GM19372 (cell line): ENCODE results near the gene ELAVL3.
"Not testable (repeated sequence)": the region's sequence is repeated elsewhere in the genome, so short reads cannot be mapped to it uniquely, and the experiment has no call there.

ENCODE experiments used
- ATAC-seq: cut with Tn5 transposase; IDR thresholded peaks from one replicate; pipeline ENCODE4 v1.9.1; 2021; ENCODE audit warnings: mild to moderate bottlenecking, low read depth, moderate library complexity; ENCODE audit not compliant: unreplicated experiment

Gene ELAVL3

GRCh38 chr19:11461453-11461852 is 19.4 kb downstream of the ELAVL3 start:
- no peak for ATAC-seq

GRCh38 chr19:11460207-11460606 is 20.6 kb downstream of the ELAVL3 start:
- ATAC-seq = no peak

- not testable (repeated sequence) for ATAC-seq
Observed at GRCh38 chr19:11458912-11459311, 21.9 kb downstream of the ELAVL3 start.

- no peak for ATAC-seq
Observed at GRCh38 chr19:11458236-11458900, 22.5 kb downstream of the ELAVL3 start.

GRCh38 chr19:11457831-11458230 is 23.0 kb downstream of the ELAVL3 start:
- no peak for ATAC-seq

- ATAC-seq = no peak
Observed at GRCh38 chr19:11457115-11457514, 23.7 kb downstream of the ELAVL3 start.

- ATAC-seq = no peak
Observed at GRCh38 chr19:11456659-11457058, 24.2 kb downstream of the ELAVL3 start.

- ATAC-seq = not testable (repeated sequence)
Observed at GRCh38 chr19:11455233-11455554, 25.7 kb downstream of the ELAVL3 start.

- ATAC-seq = no peak
Observed at GRCh38 chr19:11453468-11454341, 27.1 kb downstream of the ELAVL3 start.

- no peak for ATAC-seq
Observed at GRCh38 chr19:11452620-11453310, 28.1 kb downstream of the ELAVL3 start.

GRCh38 chr19:11451871-11452619 is 28.8 kb downstream of the ELAVL3 start:
- ATAC-seq = no peak

GRCh38 chr19:11451327-11451870 is 29.4 kb downstream of the ELAVL3 start:
- no peak for ATAC-seq

- ATAC-seq = no peak
Observed at GRCh38 chr19:11450570-11451326, 30.1 kb downstream of the ELAVL3 start.

GRCh38 chr19:11448923-11449554 is 31.8 kb downstream of the ELAVL3 start:
- ATAC-seq = no peak

- no peak for ATAC-seq
Observed at GRCh38 chr19:11448410-11448809, 32.4 kb downstream of the ELAVL3 start.

GRCh38 chr19:11447347-11448262 is 33.2 kb downstream of the ELAVL3 start:
- ATAC-seq = no peak

GRCh38 chr19:11446652-11447301 is 34.1 kb downstream of the ELAVL3 start:
- ATAC-seq = no peak

GRCh38 chr19:11446271-11446651 is 34.6 kb downstream of the ELAVL3 start:
- ATAC-seq = no peak
